Suprapubic skin (tissue), 4 donors: ENCODE data around the gene DLG1.

Source experiments
- CTCF ChIP-seq, 2 donors: fragments of 200-600 bp in 1 of 2; fragments of 450-650 bp in 1 of 2; sonication (generic) in 1 of 2; IDR thresholded peaks; one replicate each; pipeline ENCODE4 v1.5.1; 2016 to 2019; ENCODE audit warnings: antibody characterized with exemption in 2 of 2, mild to moderate bottlenecking in 1 of 2, moderate library complexity in 1 of 2
- EP300 ChIP-seq: sonication (generic); formaldehyde crosslinking; IDR thresholded peaks from one replicate; pipeline ENCODE4 v1.6.1; 2017; ENCODE audit warnings: antibody characterized with exemption
- POLR2A ChIP-seq, 2 donors: fragments of 450-650 bp; IDR thresholded peaks; one replicate each; pipeline ENCODE4 v1.6.1; 2017; ENCODE audit warnings: antibody characterized with exemption in 2 of 2, mild to moderate bottlenecking in 2 of 2, moderate library complexity in 2 of 2
- POLR2AphosphoS5 ChIP-seq, 3 donors: sonication (generic); formaldehyde crosslinking; IDR thresholded peaks; one replicate each; pipeline ENCODE4 v1.6.1; 2017; ENCODE audit warnings: antibody characterized with exemption in 3 of 3

DNA sequence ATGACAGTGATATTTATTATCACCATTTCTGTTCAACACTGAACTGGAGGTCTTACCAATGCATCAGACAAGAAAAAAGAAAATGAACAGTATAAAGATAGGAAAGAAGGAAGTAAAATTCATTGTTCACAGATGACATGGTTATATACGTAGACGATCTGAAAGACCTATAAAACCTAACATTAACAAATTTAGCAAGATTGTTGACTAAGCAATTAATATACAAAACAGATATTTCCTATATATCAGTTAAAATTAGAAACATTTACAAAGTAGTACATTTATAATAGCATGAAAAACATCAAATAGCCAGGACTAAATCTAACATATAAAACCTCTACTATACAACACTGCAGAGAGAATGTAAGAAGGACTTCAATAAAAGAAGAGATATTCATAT lies 176.0 kb downstream of the DLG1 start:
- TF ChIP-seq CTCF (IDR thresholded peaks at IDR 0.05) (no peak), POLR2A (IDR thresholded peaks at IDR 0.05) (no peak), EP300 (no peak), POLR2AphosphoS5 (IDR thresholded peaks at IDR 0.05) (no peak)
